ENCODE data around the gene RABEP1. TPM values are rescaled to one million over a fixed set of nuclear protein-coding genes. Genes with fewer than 3 reads are reported as not detected.
"Not testable (repeated sequence)": the region's sequence is repeated elsewhere in the genome, so short reads cannot be mapped to it uniquely, and the experiment has no call there.

Gene RABEP1, protein sequence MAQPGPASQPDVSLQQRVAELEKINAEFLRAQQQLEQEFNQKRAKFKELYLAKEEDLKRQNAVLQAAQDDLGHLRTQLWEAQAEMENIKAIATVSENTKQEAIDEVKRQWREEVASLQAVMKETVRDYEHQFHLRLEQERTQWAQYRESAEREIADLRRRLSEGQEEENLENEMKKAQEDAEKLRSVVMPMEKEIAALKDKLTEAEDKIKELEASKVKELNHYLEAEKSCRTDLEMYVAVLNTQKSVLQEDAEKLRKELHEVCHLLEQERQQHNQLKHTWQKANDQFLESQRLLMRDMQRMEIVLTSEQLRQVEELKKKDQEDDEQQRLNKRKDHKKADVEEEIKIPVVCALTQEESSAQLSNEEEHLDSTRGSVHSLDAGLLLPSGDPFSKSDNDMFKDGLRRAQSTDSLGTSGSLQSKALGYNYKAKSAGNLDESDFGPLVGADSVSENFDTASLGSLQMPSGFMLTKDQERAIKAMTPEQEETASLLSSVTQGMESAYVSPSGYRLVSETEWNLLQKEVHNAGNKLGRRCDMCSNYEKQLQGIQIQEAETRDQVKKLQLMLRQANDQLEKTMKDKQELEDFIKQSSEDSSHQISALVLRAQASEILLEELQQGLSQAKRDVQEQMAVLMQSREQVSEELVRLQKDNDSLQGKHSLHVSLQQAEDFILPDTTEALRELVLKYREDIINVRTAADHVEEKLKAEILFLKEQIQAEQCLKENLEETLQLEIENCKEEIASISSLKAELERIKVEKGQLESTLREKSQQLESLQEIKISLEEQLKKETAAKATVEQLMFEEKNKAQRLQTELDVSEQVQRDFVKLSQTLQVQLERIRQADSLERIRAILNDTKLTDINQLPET
- 10 to 100 TPM; 14.0 to 89.7 (median 44.9) TPM for total RNA-seq
- 10 to 100 TPM; 12.1 to 15.5 (median 15.3) TPM for polyA plus RNA-seq
- long read RNA-seq, donor 1, result 0 reads
- long read RNA-seq, donor 2, full-length matches to known transcripts, result 2 of 2 reads
- long read RNA-seq, donor 2, partial matches to known transcripts, result 0 of 2 reads
- long read RNA-seq, donor 2, other reads (novel, unspliced or antisense), result 0 of 2 reads
- long read RNA-seq, donor 3, result 0 reads
- long read RNA-seq, donor 4, full-length matches to known transcripts, result 1 of 1 reads
- long read RNA-seq, donor 4, partial matches to known transcripts, result 0 of 1 reads
- long read RNA-seq, donor 4, other reads (novel, unspliced or antisense), result 0 of 1 reads
- long read RNA-seq, donor 5, result 0 reads
- long read RNA-seq, donor 6, full-length matches to known transcripts, result 4 of 11 reads
- long read RNA-seq, donor 6, partial matches to known transcripts, result 7 of 11 reads
- long read RNA-seq, donor 6, other reads (novel, unspliced or antisense), result 0 of 11 reads
- long read RNA-seq, donor 7, full-length matches to known transcripts, result 2 of 2 reads
- long read RNA-seq, donor 7, partial matches to known transcripts, result 0 of 2 reads
- long read RNA-seq, donor 7, other reads (novel, unspliced or antisense), result 0 of 2 reads
- long read RNA-seq, donor 8, full-length matches to known transcripts, result 4 of 4 reads
- long read RNA-seq, donor 8, partial matches to known transcripts, result 0 of 4 reads
- long read RNA-seq, donor 8, other reads (novel, unspliced or antisense), result 0 of 4 reads
- long read RNA-seq, donor 9, full-length matches to known transcripts, result 1 of 1 reads
- long read RNA-seq, donor 9, partial matches to known transcripts, result 0 of 1 reads
- long read RNA-seq, donor 9, other reads (novel, unspliced or antisense), result 0 of 1 reads
- long read RNA-seq, donor 10, full-length matches to known transcripts, result 1 of 1 reads
- long read RNA-seq, donor 10, partial matches to known transcripts, result 0 of 1 reads
- long read RNA-seq, donor 10, other reads (novel, unspliced or antisense), result 0 of 1 reads

GRCh38 chr17:5281814-5282641, at the start of gene RABEP1:
TSS of gene RABEP1 (plus strand) at chr17:5282284. CDS start at chr17:5282487, 203 bp downstream.
- peak; percentile 93 to 97 for DNase-seq
- no peaks in the 10 kb centered on the region for H3K27me3 ChIP-seq
- H3K27ac ChIP-seq, result peak within 1 kb of the TSS; percentile 88 to 96 (median 94)
- WGBS, 5 donors, result 1% methylated on average over 32 to 83 of the region's 98 CpGs
- no peaks in the 10 kb centered on the region for H3K36me3 ChIP-seq
- intact Hi-C loops (cut with DNase I; ENCODE audit: low total_unique reads), result no loop called here
- H3K9me3 ChIP-seq, result no peaks in the 10 kb centered on the region
- H3K4me3 ChIP-seq, result peak within 1 kb of the TSS; percentile 77 to 97 (median 89)
- H3K4me1 ChIP-seq, result peaks cover 20 to 49% (median 34%) of the 10 kb centered on the region in 4 donors
- peak; percentile 79 to 96 (median 95) for TF ChIP-seq POLR2AphosphoS5 (IDR thresholded peaks at IDR 0.05)
- peak in 1 of 4 donors; percentile 42 for TF ChIP-seq POLR2A (IDR thresholded peaks at IDR 0.05)
- no peak for TF ChIP-seq EP300 (IDR thresholded peaks at IDR 0.05)
- TF ChIP-seq, protein P1, sequence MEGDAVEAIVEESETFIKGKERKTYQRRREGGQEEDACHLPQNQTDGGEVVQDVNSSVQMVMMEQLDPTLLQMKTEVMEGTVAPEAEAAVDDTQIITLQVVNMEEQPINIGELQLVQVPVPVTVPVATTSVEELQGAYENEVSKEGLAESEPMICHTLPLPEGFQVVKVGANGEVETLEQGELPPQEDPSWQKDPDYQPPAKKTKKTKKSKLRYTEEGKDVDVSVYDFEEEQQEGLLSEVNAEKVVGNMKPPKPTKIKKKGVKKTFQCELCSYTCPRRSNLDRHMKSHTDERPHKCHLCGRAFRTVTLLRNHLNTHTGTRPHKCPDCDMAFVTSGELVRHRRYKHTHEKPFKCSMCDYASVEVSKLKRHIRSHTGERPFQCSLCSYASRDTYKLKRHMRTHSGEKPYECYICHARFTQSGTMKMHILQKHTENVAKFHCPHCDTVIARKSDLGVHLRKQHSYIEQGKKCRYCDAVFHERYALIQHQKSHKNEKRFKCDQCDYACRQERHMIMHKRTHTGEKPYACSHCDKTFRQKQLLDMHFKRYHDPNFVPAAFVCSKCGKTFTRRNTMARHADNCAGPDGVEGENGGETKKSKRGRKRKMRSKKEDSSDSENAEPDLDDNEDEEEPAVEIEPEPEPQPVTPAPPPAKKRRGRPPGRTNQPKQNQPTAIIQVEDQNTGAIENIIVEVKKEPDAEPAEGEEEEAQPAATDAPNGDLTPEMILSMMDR (IDR thresholded peaks at IDR 0.05), result peak in 4 of 7 experiments; percentile 9 to 34 (median 19)

GRCh38 chr17:5233492-5233891, 48.6 kb upstream of the RABEP1 start:
- peaks cover 0 to 11% (median 3%) of the 10 kb centered on the region in 4 donors for H3K4me1 ChIP-seq
- intact Hi-C loops (cut with DNase I; ENCODE audit: low total_unique reads); H3K27me3 ChIP-seq; H3K9me3 ChIP-seq; DNase-seq: not testable (repeated sequence)
- peak overlapping the region in 2 of 4 donors; percentile 2 to 25 for H3K4me3 ChIP-seq
- 88 to 96% (median 95%) methylated on average over 7 of the region's 7 CpGs for WGBS, 5 donors
- peak overlapping the region in 2 of 5 donors; percentile 7 to 17 for H3K27ac ChIP-seq
- peaks cover 0 to 30% (median 5%) of the 10 kb centered on the region in 4 donors for H3K36me3 ChIP-seq

GRCh38 chr17:5234645-5235576, 47.2 kb upstream of the RABEP1 start, which contains the start of gene SCIMP:
TSS of gene SCIMP (minus strand) at chr17:5234860. CDS start at chr17:5234755, 105 bp downstream.
- peaks cover 0 to 11% (median 3%) of the 10 kb centered on the region in 4 donors for H3K4me1 ChIP-seq
- H3K9me3 ChIP-seq, result no peaks in the 10 kb centered on the region
- TF ChIP-seq POLR2A (IDR thresholded peaks at IDR 0.05) (no peak), POLR2AphosphoS5 (IDR thresholded peaks at IDR 0.05) (no peak), EP300 (IDR thresholded peaks at IDR 0.05) (no peak)
- TF ChIP-seq, protein P1 (IDR thresholded peaks at IDR 0.05), result no peak
- peak in 1 of 2 donors; percentile 34 for DNase-seq
- WGBS, 5 donors, result 86 to 90% (median 89%) methylated on average over 19 of the region's 19 CpGs
- no peaks in the 10 kb centered on the region for H3K27me3 ChIP-seq
- peaks cover 0 to 24% (median 5%) of the 10 kb centered on the region in 4 donors for H3K36me3 ChIP-seq
- peak within 1 kb of the TSS in 2 of 4 donors; percentile 2 to 25 for H3K4me3 ChIP-seq
- intact Hi-C loops (cut with DNase I; ENCODE audit: low total_unique reads), result no loop called here
- peak within 1 kb of the TSS in 2 of 5 donors; percentile 7 to 48 for H3K27ac ChIP-seq
